ENCODE results near the gene DHX30.
"Not testable (repeated sequence)": the region's sequence is repeated elsewhere in the genome, so short reads cannot be mapped to it uniquely, and the experiment has no call there.

Gene DHX30

GRCh38 chr3:47813551-47814177 lies 10.7 kb downstream of the DHX30 start:
- peak; percentile 23 to 24 for DNase-seq

GRCh38 chr3:47817609-47818008 lies 14.7 kb downstream of the DHX30 start:
- DNase-seq, result no peak

GRCh38 chr3:47824541-47825473 lies 21.9 kb downstream of the DHX30 start:
- peak; percentile 83 to 90 for DNase-seq

GRCh38 chr3:47825590-47825989 lies 22.7 kb downstream of the DHX30 start:
- no peak for DNase-seq

- DNase-seq, result not testable (repeated sequence)
Observed at GRCh38 chr3:47829482-47829881, 26.5 kb downstream of the DHX30 start.

- no peak for DNase-seq
Observed at GRCh38 chr3:47836986-47837385, 34.0 kb downstream of the DHX30 start.

GRCh38 chr3:47838503-47838902 lies 35.6 kb downstream of the DHX30 start:
- no peak for DNase-seq

GRCh38 chr3:47841786-47842349 lies 38.9 kb downstream of the DHX30 start:
- DNase-seq, result no peak

- DNase-seq, result no peak
Observed at GRCh38 chr3:47846186-47846879, 43.4 kb downstream of the DHX30 start.

- DNase-seq, result no peak
Observed at GRCh38 chr3:47846880-47847248, 43.9 kb downstream of the DHX30 start.

GRCh38 chr3:47847260-47847659 lies 44.3 kb downstream of the DHX30 start:
- no peak for DNase-seq

- no peak for DNase-seq
Observed at GRCh38 chr3:47847801-47848518, 45.0 kb downstream of the DHX30 start.

- DNase-seq, result no peak
Observed at GRCh38 chr3:47848599-47849117, 45.7 kb downstream of the DHX30 start.

- no peak for DNase-seq
Observed at GRCh38 chr3:47849186-47849698, 46.3 kb downstream of the DHX30 start.

- peak; percentile 22 to 24 for DNase-seq
Observed at GRCh38 chr3:47849699-47850563, 47.0 kb downstream of the DHX30 start.

- DNase-seq, result no peak
Observed at GRCh38 chr3:47850564-47851410, 47.8 kb downstream of the DHX30 start.

- no peak for DNase-seq
Observed at GRCh38 chr3:47851888-47852603, 49.1 kb downstream of the DHX30 start.

- DNase-seq, result no peak
Observed at GRCh38 chr3:47852604-47853602, 50.0 kb downstream of the DHX30 start.
